Muscle layer of colon (tissue), 2 donors: ENCODE results near the gene PLOD1.

Experiments used
- H3K27ac ChIP-seq: one replicate; pipeline ENCODE4 v1.7.0; 2013; ENCODE audit warnings: low read depth, mild to moderate bottlenecking, low read length, moderate library complexity
- H3K27me3 ChIP-seq, 2 donors: one replicate each; pipeline ENCODE4 v1.7.0; 2013; ENCODE audit warnings: low read length in 2 of 2, mild to moderate bottlenecking in 2 of 2; ENCODE audit not compliant: insufficient read depth in 2 of 2, control insufficient read depth in 1 of 2
- H3K36me3 ChIP-seq: one replicate; pipeline ENCODE4 v1.7.0; 2013; ENCODE audit warnings: mild to moderate bottlenecking, low read length; ENCODE audit not compliant: insufficient read depth
- H3K4me1 ChIP-seq: one replicate; pipeline ENCODE4 v1.7.0; 2013; ENCODE audit warnings: mild to moderate bottlenecking, low read length; ENCODE audit not compliant: insufficient read depth
- H3K4me3 ChIP-seq, 2 donors: one replicate each; pipeline ENCODE4 v1.7.0; 2013; ENCODE audit warnings: low read length in 2 of 2, low read depth in 1 of 2, mild to moderate bottlenecking in 1 of 2, moderate library complexity in 1 of 2
- H3K9ac ChIP-seq: one replicate; pipeline ENCODE4 v1.7.0; 2013; ENCODE audit warnings: low read length
- H3K9me3 ChIP-seq: one replicate; pipeline ENCODE4 v1.7.0; 2013; ENCODE audit warnings: mild to moderate bottlenecking, low read length
- donor health status: abdominal sarcoma.
- donor health status: Adenocarcinoma of cecum.

The PLOD1 gene

DNA sequence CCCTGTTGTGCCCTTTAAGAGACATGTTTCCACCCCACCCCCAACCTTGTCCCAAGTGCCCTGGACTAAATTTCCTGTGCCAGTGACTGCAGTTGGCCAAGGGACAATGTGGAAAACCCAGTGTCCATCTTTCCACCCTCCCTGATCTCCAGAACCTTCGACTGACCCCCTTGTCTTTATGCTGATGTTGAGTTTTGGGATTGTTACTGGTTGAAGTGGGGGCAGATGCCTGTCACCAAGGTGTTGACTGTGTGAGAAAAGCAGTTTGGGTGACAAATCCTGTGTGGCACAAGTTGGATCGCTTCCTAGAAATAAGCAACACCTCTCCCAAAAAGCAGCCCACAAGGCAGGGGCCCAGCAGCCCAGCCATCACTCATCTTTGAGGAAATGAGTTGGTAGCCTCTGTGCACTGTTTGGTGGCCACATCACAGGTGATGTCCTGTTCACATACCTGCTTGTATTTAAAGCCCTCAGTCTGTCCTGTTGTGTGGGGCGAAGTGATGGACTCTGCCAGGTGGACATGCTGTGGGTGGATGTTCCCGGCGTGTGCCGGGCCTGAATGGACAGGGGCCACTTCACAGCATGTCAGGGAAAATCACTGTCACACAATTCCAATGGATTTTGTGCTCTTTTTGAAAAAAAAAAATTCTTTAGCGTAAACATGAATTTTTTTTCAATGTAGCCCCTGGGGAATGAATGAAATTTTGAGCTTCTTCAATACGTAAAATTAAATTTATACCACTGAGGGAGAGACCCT lies 78.2 kb downstream of the PLOD1 start:
- Histone ChIP-seq H3K36me3 (peaks cover 41% of the 10 kb centered on the region), H3K27ac (no peak overlapping the region)

GRCh38 chr1:12014141-12014991 lies 79.8 kb downstream of the PLOD1 start:
- no peaks in the 10 kb centered on the region for H3K4me1 ChIP-seq
- no peak overlapping the region for H3K9ac ChIP-seq
- peaks cover 37% of the 10 kb centered on the region for H3K36me3 ChIP-seq
- no peak overlapping the region for H3K27ac ChIP-seq
- no peaks in the 10 kb centered on the region for H3K9me3 ChIP-seq
- no peaks in the 10 kb centered on the region for H3K27me3 ChIP-seq
- no peak overlapping the region for H3K4me3 ChIP-seq

More for the DNA sequence above, 78.2 kb downstream of the PLOD1 start:
- H3K4me1 ChIP-seq, result no peaks in the 10 kb centered on the region
- H3K4me3 ChIP-seq, result no peak overlapping the region
- H3K27me3 ChIP-seq, result no peaks in the 10 kb centered on the region
- H3K9ac ChIP-seq, result no peak overlapping the region
- H3K9me3 ChIP-seq, result no peaks in the 10 kb centered on the region

DNA sequence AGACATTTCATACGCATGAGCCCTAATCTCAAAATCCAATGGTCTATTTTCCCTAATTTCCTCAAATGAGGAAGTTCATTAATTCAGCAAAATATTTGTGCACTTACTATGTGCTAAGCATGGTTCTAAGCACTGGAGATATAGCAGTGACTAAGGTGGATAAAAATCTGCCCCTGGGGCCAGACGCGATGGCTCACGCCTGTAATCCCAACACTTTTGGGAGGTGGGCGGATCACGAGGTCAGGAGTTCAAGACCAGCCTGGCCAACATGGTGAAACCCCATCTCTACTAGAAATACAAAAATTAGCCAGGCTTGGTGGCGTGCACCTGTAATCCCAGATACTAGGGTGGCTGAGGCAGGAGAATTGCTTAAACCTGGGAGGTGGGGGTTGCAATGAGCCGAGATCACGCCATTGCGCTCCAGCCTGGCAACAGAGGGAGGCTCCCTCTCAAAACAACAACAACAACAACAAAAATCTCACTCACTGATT lies 80.5 kb downstream of the PLOD1 start:
- Histone ChIP-seq H3K27ac (no peak overlapping the region), H3K36me3 (peaks cover 31% of the 10 kb centered on the region), H3K9me3 (no peaks in the 10 kb centered on the region), H3K9ac (no peak overlapping the region), H3K27me3 (no peaks in the 10 kb centered on the region), H3K4me1 (peaks cover 3% of the 10 kb centered on the region), H3K4me3 (no peak overlapping the region)

DNA sequence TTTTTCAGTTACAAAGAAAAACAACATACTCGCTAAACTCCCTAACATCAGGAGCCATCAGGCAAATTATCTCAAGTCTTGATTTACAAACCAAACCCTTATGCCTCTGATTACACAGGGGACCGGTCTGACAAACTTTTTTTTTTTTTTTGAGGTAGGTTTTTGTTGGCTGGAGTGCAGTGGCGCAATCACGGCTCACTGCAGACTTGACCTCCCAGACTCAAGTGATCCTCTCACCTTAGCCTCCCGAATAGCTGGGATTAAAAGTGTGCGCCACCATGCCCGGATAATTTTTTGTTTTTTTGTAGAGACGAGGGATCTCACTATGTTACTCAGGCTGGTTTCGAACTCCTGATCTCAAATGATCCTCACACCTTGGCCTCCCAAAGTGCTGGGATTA lies 81.0 kb downstream of the PLOD1 start:
- Histone ChIP-seq H3K27ac (no peak overlapping the region), H3K9me3 (no peaks in the 10 kb centered on the region), H3K36me3 (peaks cover 27% of the 10 kb centered on the region), H3K4me3 (no peak overlapping the region), H3K4me1 (peaks cover 7% of the 10 kb centered on the region), H3K9ac (no peak overlapping the region), H3K27me3 (no peaks in the 10 kb centered on the region)

- H3K27me3 ChIP-seq, result no peaks in the 10 kb centered on the region
- H3K4me1 ChIP-seq, result peaks cover 8% of the 10 kb centered on the region
- H3K9ac ChIP-seq, result no peak overlapping the region
- H3K36me3 ChIP-seq, result peaks cover 20% of the 10 kb centered on the region
- no peak overlapping the region for H3K27ac ChIP-seq
- H3K4me3 ChIP-seq, result no peak overlapping the region
- no peaks in the 10 kb centered on the region for H3K9me3 ChIP-seq
These were observed 81.7 kb downstream of the PLOD1 start for GRCh38 chr1:12016182-12016581.

GRCh38 chr1:12019858-12020509 lies 85.5 kb downstream of the PLOD1 start:
- H3K9me3 ChIP-seq, result no peaks in the 10 kb centered on the region
- H3K36me3 ChIP-seq, result peaks cover 5% of the 10 kb centered on the region
- H3K4me3 ChIP-seq, result peak overlapping the region; percentile 81 to 90
- peak overlapping the region; percentile 74 for H3K27ac ChIP-seq
- H3K27me3 ChIP-seq, result no peaks in the 10 kb centered on the region
- H3K9ac ChIP-seq, result peak overlapping the region; percentile 44
- peaks cover 8% of the 10 kb centered on the region for H3K4me1 ChIP-seq

DNA sequence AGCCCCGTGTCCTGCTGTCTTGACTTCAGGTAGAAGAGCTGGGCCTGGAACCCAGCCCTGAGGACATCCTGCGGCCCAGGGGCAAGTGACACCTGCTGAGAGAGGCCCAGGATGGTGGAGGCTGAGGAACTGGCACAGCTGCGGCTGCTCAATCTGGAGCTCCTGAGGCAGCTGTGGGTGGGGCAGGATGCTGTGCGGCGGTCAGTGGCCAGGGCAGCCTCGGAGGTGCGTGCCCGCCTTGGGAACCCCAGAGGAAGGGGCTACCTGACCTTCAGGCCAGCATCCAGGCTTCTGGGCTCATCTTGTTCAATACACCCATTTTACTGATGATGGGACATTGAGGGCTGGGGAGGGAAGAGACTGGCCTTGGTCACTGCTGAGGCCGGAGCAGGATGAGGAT lies 87.1 kb downstream of the PLOD1 start:
- Histone ChIP-seq H3K9ac (no peak overlapping the region), H3K27me3 (no peaks in the 10 kb centered on the region), H3K36me3 (peaks cover 16% of the 10 kb centered on the region), H3K4me3 (no peak overlapping the region), H3K27ac (no peak overlapping the region), H3K4me1 (peaks cover 8% of the 10 kb centered on the region), H3K9me3 (no peaks in the 10 kb centered on the region)

DNA sequence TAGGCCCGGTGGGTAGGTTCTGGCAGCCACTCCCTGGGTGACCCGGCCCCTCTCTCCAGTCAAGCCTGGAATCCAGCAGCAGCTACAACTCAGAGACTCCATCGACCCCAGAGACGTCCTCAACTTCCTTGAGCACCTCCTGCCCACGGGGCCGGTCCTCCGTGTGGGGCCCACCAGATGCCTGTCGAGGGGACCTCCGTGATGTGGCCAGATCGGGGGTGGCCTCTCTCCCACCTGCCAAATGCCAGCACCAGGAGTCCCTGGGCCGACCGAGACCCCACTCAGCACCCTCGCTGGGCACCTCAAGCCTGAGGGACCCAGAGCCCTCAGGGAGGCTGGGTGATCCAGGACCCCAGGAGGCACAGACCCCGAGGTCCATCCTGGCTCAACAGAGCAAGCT lies 87.5 kb downstream of the PLOD1 start:
- Histone ChIP-seq H3K4me1 (peaks cover 8% of the 10 kb centered on the region), H3K9ac (no peak overlapping the region), H3K27me3 (no peaks in the 10 kb centered on the region), H3K9me3 (no peaks in the 10 kb centered on the region), H3K36me3 (peaks cover 19% of the 10 kb centered on the region), H3K4me3 (no peak overlapping the region), H3K27ac (no peak overlapping the region)
